Fibroblast of lung (primary cell): ENCODE measurements around the gene CCDC82.

ENCODE experiments used
- EZH2 ChIP-seq: IDR thresholded peaks from 2 replicates; pipeline ENCODE4 v1.5.1; 2012; ENCODE audit warnings: low read length, control low read depth, mild to moderate bottlenecking; ENCODE audit errors: missing control alignments
- TF ChIP-seq, protein P1 (sequence below), 2 donors: IDR thresholded peaks in 1 of 2; conservative IDR thresholded peaks in 1 of 2; 1 replicate in 1 of 2; 2 replicates in 1 of 2; pipeline ENCODE4 v1.5.1; 2011 to 2012; ENCODE audit warnings: low read length in 2 of 2, control low read depth in 1 of 2, inconsistent platforms in 1 of 2, low read depth in 1 of 2, mild to moderate bottlenecking in 1 of 2

DNA sequence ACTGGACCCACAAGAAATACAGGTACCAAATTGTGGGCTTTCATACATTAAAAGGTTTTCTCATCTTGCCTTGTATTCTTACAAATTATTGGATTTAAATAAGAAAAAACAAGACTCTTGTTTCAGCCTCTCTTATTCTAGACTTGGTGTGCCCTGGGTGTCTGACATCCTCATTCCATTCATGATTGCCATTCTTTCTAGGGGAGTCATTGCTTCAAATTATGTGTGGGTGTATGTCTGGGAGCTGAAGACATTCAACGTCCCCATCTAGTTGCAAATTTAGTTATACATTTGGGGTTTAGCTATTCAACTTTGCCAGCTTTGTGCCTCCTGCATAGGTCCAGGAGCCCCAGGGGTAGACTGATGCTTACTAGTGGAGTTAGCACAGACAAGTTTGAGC is 64.8 kb downstream of the CCDC82 start:
- TF ChIP-seq, protein P1, sequence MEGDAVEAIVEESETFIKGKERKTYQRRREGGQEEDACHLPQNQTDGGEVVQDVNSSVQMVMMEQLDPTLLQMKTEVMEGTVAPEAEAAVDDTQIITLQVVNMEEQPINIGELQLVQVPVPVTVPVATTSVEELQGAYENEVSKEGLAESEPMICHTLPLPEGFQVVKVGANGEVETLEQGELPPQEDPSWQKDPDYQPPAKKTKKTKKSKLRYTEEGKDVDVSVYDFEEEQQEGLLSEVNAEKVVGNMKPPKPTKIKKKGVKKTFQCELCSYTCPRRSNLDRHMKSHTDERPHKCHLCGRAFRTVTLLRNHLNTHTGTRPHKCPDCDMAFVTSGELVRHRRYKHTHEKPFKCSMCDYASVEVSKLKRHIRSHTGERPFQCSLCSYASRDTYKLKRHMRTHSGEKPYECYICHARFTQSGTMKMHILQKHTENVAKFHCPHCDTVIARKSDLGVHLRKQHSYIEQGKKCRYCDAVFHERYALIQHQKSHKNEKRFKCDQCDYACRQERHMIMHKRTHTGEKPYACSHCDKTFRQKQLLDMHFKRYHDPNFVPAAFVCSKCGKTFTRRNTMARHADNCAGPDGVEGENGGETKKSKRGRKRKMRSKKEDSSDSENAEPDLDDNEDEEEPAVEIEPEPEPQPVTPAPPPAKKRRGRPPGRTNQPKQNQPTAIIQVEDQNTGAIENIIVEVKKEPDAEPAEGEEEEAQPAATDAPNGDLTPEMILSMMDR (conservative IDR thresholded peaks at IDR 0.05 in 1 of 2, IDR thresholded peaks at IDR 0.05 in 1 of 2; ENCODE audit: low read depth in 1 of 2, low read length in 2 of 2), result no peak
- TF ChIP-seq EZH2, result no peak
